IMR-90 (cell line): Measurements from ENCODE around the gene CNFN. TPM values are rescaled to one million over a fixed set of nuclear protein-coding genes. Genes with fewer than 3 reads are reported as not detected.

Experiments
- ATAC-seq: fragments of 200-7000 bp; cut with Tn5 transposase; 2 replicates; pipeline ENCODE4 v1.9.1; 2020; ENCODE audit warnings: low read depth, mild to moderate bottlenecking, moderate library complexity
- BruUV-seq: library from RNA; stranded (reverse); fragments of 400-500 nt; replicated peaks from 2 replicates; lab custom pipeline; 2021; lab: Mats Ljungman, UMichigan
- CTCF ChIA-PET: fragments of 300-600 bp; formaldehyde crosslinking; extraction: SDS; loops from one replicate; lab custom pipeline; 2021; ENCODE audit warnings: antibody characterized with exemption; lab: Yijun Ruan, JAX
- POLR2A ChIA-PET: fragments of 300-600 bp; sonication (Branson Sonifier 250); formaldehyde crosslinking; loops from one replicate; lab custom pipeline; 2022; ENCODE audit warnings: antibody characterized with exemption; ENCODE audit not compliant: unreplicated experiment; lab: Charles Lee
- DNase-seq: peaks from one replicate; pipeline ENCODE4 v3.0.0; 2013
- H2AFZ ChIP-seq: replicated peaks from 2 replicates; pipeline ENCODE3; 2013; ENCODE audit warnings: low read length, mild to moderate bottlenecking; ENCODE audit not compliant: poor library complexity
- H2AK5ac ChIP-seq: 2 replicates; pipeline ENCODE4 v1.6.1; 2013; ENCODE audit warnings: low read depth, low read length, inconsistent platforms
- H2AK9ac ChIP-seq: replicated peaks from 2 replicates; pipeline ENCODE3; 2013; ENCODE audit warnings: mild to moderate bottlenecking, low read depth, low read length, moderate library complexity; ENCODE audit not compliant: poor library complexity
- H2BK120ac ChIP-seq: 2 replicates; pipeline ENCODE4 v1.6.1; 2013; ENCODE audit warnings: low read depth, low read length, inconsistent platforms
- H2BK15ac ChIP-seq: 3 replicates; pipeline ENCODE4 v1.6.1; 2013; ENCODE audit warnings: low read depth, low read length, inconsistent platforms
- H2BK20ac ChIP-seq: 2 replicates; pipeline ENCODE4 v1.6.1; 2013; ENCODE audit warnings: low read depth, mild to moderate bottlenecking, inconsistent platforms, low read length, moderate library complexity
- H2BK5ac ChIP-seq: 2 replicates; pipeline ENCODE4 v1.6.1; 2013; ENCODE audit warnings: mild to moderate bottlenecking, low read depth, low read length, inconsistent platforms; ENCODE audit not compliant: poor library complexity, severe bottlenecking
- H3K14ac ChIP-seq: replicated peaks from 2 replicates; pipeline ENCODE4 v1.6.1; 2013; ENCODE audit warnings: low read depth, low read length, inconsistent platforms
- H3K18ac ChIP-seq: 2 replicates; pipeline ENCODE4 v1.6.1; 2013; ENCODE audit warnings: low read depth, low read length, control low read depth
- H3K23ac ChIP-seq: 2 replicates; pipeline ENCODE4 v1.6.1; 2013; ENCODE audit warnings: low read depth, low read length, inconsistent platforms
- H3K27ac ChIP-seq: 2 replicates; pipeline ENCODE4 v1.5.1; 2013; ENCODE audit warnings: mild to moderate bottlenecking, control low read depth, low read length; ENCODE audit not compliant: insufficient read depth
- H3K27me3 ChIP-seq: 2 replicates; pipeline ENCODE4 v1.6.1; 2013; ENCODE audit warnings: low read length; ENCODE audit not compliant: control insufficient read depth, insufficient read depth
- H3K36me3 ChIP-seq: 2 replicates; pipeline ENCODE4 v1.6.1; 2013; ENCODE audit warnings: low read length, mixed read lengths; ENCODE audit not compliant: control insufficient read depth, insufficient read depth
- H3K4ac ChIP-seq: 2 replicates; pipeline ENCODE4 v1.6.1; 2013; ENCODE audit warnings: low read depth, low read length, inconsistent platforms
- H3K4me1 ChIP-seq: 2 replicates; pipeline ENCODE4 v1.6.1; 2013; ENCODE audit warnings: low read length, mixed read lengths; ENCODE audit not compliant: control insufficient read depth, insufficient read depth
- H3K4me2 ChIP-seq: 2 replicates; pipeline ENCODE4 v1.6.1; 2013; ENCODE audit warnings: low read depth, mild to moderate bottlenecking, control low read depth, low read length, moderate library complexity
- H3K4me3 ChIP-seq: 2 replicates; pipeline ENCODE4 v1.5.1; 2013; ENCODE audit warnings: low read depth, mild to moderate bottlenecking, control low read depth, low read length, moderate library complexity; ENCODE audit not compliant: insufficient read depth
- H3K56ac ChIP-seq: 2 replicates; pipeline ENCODE4 v1.6.1; 2013; ENCODE audit warnings: low read length, inconsistent platforms; ENCODE audit not compliant: insufficient read depth; ENCODE audit errors: extremely low read depth
- H3K79me1 ChIP-seq, 2 experiments: 2 replicates each; pipeline ENCODE4 v1.6.1; 2013; ENCODE audit warnings: low read length in 2 of 2, inconsistent platforms in 1 of 2, low read depth in 1 of 2
- H3K9ac ChIP-seq: 2 replicates; pipeline ENCODE4 v1.6.1; 2013; ENCODE audit warnings: low read depth, low read length, control low read depth
- H3K9me1 ChIP-seq: 2 replicates; pipeline ENCODE4 v1.6.1; 2013; ENCODE audit warnings: low read length, inconsistent platforms; ENCODE audit not compliant: insufficient read depth
- H3K9me3 ChIP-seq: 2 replicates; pipeline ENCODE4 v1.6.1; 2013; ENCODE audit warnings: low read length; ENCODE audit not compliant: control insufficient read depth, insufficient read depth
- H4K20me1 ChIP-seq: 2 replicates; pipeline ENCODE4 v1.6.1; 2013; ENCODE audit warnings: low read length, inconsistent platforms; ENCODE audit not compliant: insufficient read depth
- H4K5ac ChIP-seq: 2 replicates; pipeline ENCODE4 v1.6.1; 2013; ENCODE audit warnings: mild to moderate bottlenecking, low read depth, low read length, control low read depth
- H4K8ac ChIP-seq, 2 experiments: 2 replicates each; pipeline ENCODE4 v1.6.1; 2013; ENCODE audit warnings: low read depth in 2 of 2, low read length in 2 of 2, control low read depth in 1 of 2, inconsistent platforms in 1 of 2
- H4K91ac ChIP-seq: 2 replicates; pipeline ENCODE4 v1.6.1; 2013; ENCODE audit warnings: low read depth, low read length, inconsistent platforms; ENCODE audit not compliant: insufficient read depth
- BHLHE40 ChIP-seq: fragments of 150-350 bp; IDR thresholded peaks from 2 replicates; pipeline ENCODE4 v1.6.1; 2016; ENCODE audit warnings: mild to moderate bottlenecking, low read depth, low read length
- CEBPB ChIP-seq: IDR thresholded peaks from 2 replicates; pipeline ENCODE4 v1.6.1; 2012; ENCODE audit warnings: low read depth, low read length, improper control_type of control experiment
- CHD1 ChIP-seq: IDR thresholded peaks from 2 replicates; pipeline ENCODE4 v1.6.1; 2012; ENCODE audit warnings: low read depth, low read length, improper control_type of control experiment
- CTCF ChIP-seq: conservative IDR thresholded peaks from 2 replicates; pipeline ENCODE4 v1.5.1; 2012; ENCODE audit warnings: mild to moderate bottlenecking, low read depth, low read length, improper control_type of control experiment
- FOS ChIP-seq: fragments of 150-350 bp; IDR thresholded peaks from 2 replicates; pipeline ENCODE4 v1.6.1; 2016; ENCODE audit warnings: low read depth, low read length
- MAFK ChIP-seq: IDR thresholded peaks from 2 replicates; pipeline ENCODE4 v1.6.1; 2012; ENCODE audit warnings: low read depth, low read length, improper control_type of control experiment
- MAZ ChIP-seq: IDR thresholded peaks from 2 replicates; pipeline ENCODE4 v1.6.1; 2012; ENCODE audit warnings: low read depth, mild to moderate bottlenecking, low read length, improper control_type of control experiment, moderate library complexity, borderline replicate concordance
- POLR2A ChIP-seq: IDR thresholded peaks from 2 replicates; pipeline ENCODE4 v1.6.1; 2012; ENCODE audit warnings: mild to moderate bottlenecking, low read depth, low read length
- RAD21 ChIP-seq: IDR thresholded peaks from 2 replicates; pipeline ENCODE4 v1.6.1; 2012; ENCODE audit warnings: low read length, improper control_type of control experiment
- RCOR1 ChIP-seq: IDR thresholded peaks from 2 replicates; pipeline ENCODE4 v1.6.1; 2012; ENCODE audit warnings: mild to moderate bottlenecking, low read length, improper control_type of control experiment; ENCODE audit not compliant: insufficient replicate concordance
- SMC3 ChIP-seq: fragments of 150-350 bp; IDR thresholded peaks from 2 replicates; pipeline ENCODE4 v1.6.1; 2016; ENCODE audit warnings: low read depth, mild to moderate bottlenecking, antibody characterized with exemption, low read length, moderate library complexity
- USF2 ChIP-seq: fragments of 150-350 bp; IDR thresholded peaks from 2 replicates; pipeline ENCODE4 v1.6.1; 2017; ENCODE audit warnings: mild to moderate bottlenecking, antibody characterized with exemption, low read length, low read depth
- WGBS, 2 experiments: methylation state at CpG; one replicate each; pipeline versions ENCODE4 v1.1.5 to v1.1.7; 2013; ENCODE audit warnings: missing lambda C conversion rate in 2 of 2; ENCODE audit not compliant: insufficient read length in 1 of 2; ENCODE audit errors: extremely low coverage in 2 of 2; 5-methylcytosine and 5-hydroxymethylcytosine counted together
- dilution Hi-C: fragments of 300-500 bp; cut with HindIII; formaldehyde crosslinking; loops from one replicate; pipeline ENCODE4 v1.14.3; 2018; ENCODE audit warnings: low sequenced_read_pairs; ENCODE audit not compliant: unreplicated experiment
- in situ Hi-C: fragments of 300-500 bp; cut with MboI; formaldehyde crosslinking; loops from 3 replicates; pipeline ENCODE4 v1.14.3; 2019; ENCODE audit warnings: low sequenced_read_pairs, inconsistent platforms, mixed read lengths
- intact Hi-C: fragments of 100-400 bp; cut with micrococcal nuclease; formaldehyde crosslinking; loops from 2 replicates; pipeline ENCODE4 v1.10.0; 2022
- polyA plus RNA-seq, 3 experiments: library from polyadenylated mRNA; depleted of rRNA; stranded (reverse); fragments of >200 nt; gene quantifications; 2 replicates each; pipeline ENCODE4 v1.2.3, GENCODE V29; 2012; ENCODE audit warnings: low replicate concordance in 1 of 3
- total RNA-seq: library from RNA; depleted of rRNA; stranded (reverse); fragments of >200 nt; gene quantifications from 2 replicates; pipeline ENCODE4 v1.2.3, GENCODE V29; 2012

CNFN gene
- total and polyA plus RNA-seq, 2 of the 4 experiments (the other 2 are of a cell fraction) = 1.2 TPM; not detected in 1

GRCh38 chr19:42412661-42413076 is 22.6 kb upstream of the CNFN start:
- H2BK120ac ChIP-seq = no peak overlapping the region
- no peak overlapping the region for H3K14ac ChIP-seq
- no peak overlapping the region for H3K4me2 ChIP-seq
- DNase-seq (no peak), ATAC-seq (peak; percentile 58)
- in situ Hi-C loops = no loop called here
- no peak overlapping the region for H3K4me3 ChIP-seq
- H3K9me3 ChIP-seq = no peaks in the 10 kb centered on the region
- no peak overlapping the region for H4K8ac ChIP-seq
- peaks cover 4% of the 10 kb centered on the region for H4K20me1 ChIP-seq
- H3K4me1 ChIP-seq = no peaks in the 10 kb centered on the region
- WGBS, 2 experiments = no CpG with 5 or more reads among the region's 4 CpGs
- intact Hi-C loops = no loop called here
- ChIA-PET CTCF (no interaction called here), POLR2A (no interaction called here)
- H2BK20ac ChIP-seq = no peak overlapping the region
- no peak overlapping the region for H2BK5ac ChIP-seq
- no peak overlapping the region for H2BK15ac ChIP-seq
- H3K9ac ChIP-seq = no peak overlapping the region
- H3K23ac ChIP-seq = no peak overlapping the region
- H2AK9ac ChIP-seq = no peak overlapping the region
- H3K36me3 ChIP-seq = no peaks in the 10 kb centered on the region; the same call in 1 of the 2 replicates
- TF ChIP-seq RAD21 (no peak), BHLHE40 (no peak), SMC3 (no peak), CEBPB (no peak), MAFK (no peak), POLR2A (no peak), CHD1 (no peak), MAZ (no peak), USF2 (no peak), FOS (no peak), RCOR1 (no peak), CTCF (no peak)
- H2AFZ ChIP-seq = no peak overlapping the region
- dilution Hi-C loops = no loop called here
- H3K56ac ChIP-seq = no peak overlapping the region
- no peak overlapping the region for H2AK5ac ChIP-seq
- H4K5ac ChIP-seq = no peak overlapping the region
- no peaks in the 10 kb centered on the region; a peak in 1 of 4 replicates for H3K79me1 ChIP-seq
- no peak overlapping the region for H3K4ac ChIP-seq
- no peaks in the 10 kb centered on the region for H3K27me3 ChIP-seq
- H3K27ac ChIP-seq = no peak overlapping the region
- H3K9me1 ChIP-seq = no peaks in the 10 kb centered on the region
- H3K18ac ChIP-seq = no peak overlapping the region
- BruUV-seq = no TSS peak
- no peak overlapping the region for H4K91ac ChIP-seq
